DOHH2 (cell line): ENCODE data around the gene SCD5.

Experiments
- H3F3A ChIP-seq: fragments of 200-600 bp; sonication (generic), shearing (Covaris generic); 2 replicates; pipeline ENCODE4 v1.6.0; 2016; ENCODE audit warnings: antibody characterized with exemption, mild to moderate bottlenecking; ENCODE audit not compliant: control insufficient read depth, insufficient read depth
- H3K27ac ChIP-seq: fragments of 200-600 bp; sonication (generic); 2 replicates; pipeline ENCODE4 v1.5.1; 2014; ENCODE audit warnings: low read depth, mild to moderate bottlenecking, low read length, moderate library complexity
- H3K27me3 ChIP-seq: fragments of 200-600 bp; sonication (generic); 2 replicates; pipeline ENCODE4 v1.6.1; 2014; ENCODE audit warnings: mild to moderate bottlenecking, low read length, mixed read lengths; ENCODE audit not compliant: control insufficient read depth
- H3K36me3 ChIP-seq: fragments of 200-600 bp; sonication (generic); 2 replicates; pipeline ENCODE4 v1.6.1; 2014; ENCODE audit warnings: mild to moderate bottlenecking, low read length, moderate library complexity, mixed read lengths; ENCODE audit not compliant: control insufficient read depth
- H3K4me1 ChIP-seq: fragments of 200-600 bp; sonication (generic); 2 replicates; pipeline ENCODE4 v1.6.1; 2014; ENCODE audit warnings: mild to moderate bottlenecking, low read length, mixed read lengths; ENCODE audit not compliant: control insufficient read depth
- H3K4me2 ChIP-seq: fragments of 200-600 bp; sonication (generic); 2 replicates; pipeline ENCODE4 v1.6.0; 2014; ENCODE audit warnings: mild to moderate bottlenecking, low read length, moderate library complexity
- H3K4me3 ChIP-seq: fragments of 200-600 bp; sonication (generic); 2 replicates; pipeline ENCODE4 v1.5.1; 2014; ENCODE audit warnings: mild to moderate bottlenecking, low read length, mixed read lengths
- H3K79me2 ChIP-seq: fragments of 200-600 bp; sonication (generic); 2 replicates; pipeline ENCODE4 v1.6.1; 2014; ENCODE audit warnings: mild to moderate bottlenecking, low read length, mixed read lengths; ENCODE audit not compliant: control insufficient read depth
- H3K9me2 ChIP-seq: fragments of 200-600 bp; sonication (generic); replicated peaks from 2 replicates; pipeline ENCODE4 v1.6.1; 2014; ENCODE audit warnings: mild to moderate bottlenecking, low read length, mixed read lengths; ENCODE audit not compliant: control insufficient read depth
- H3K9me3 ChIP-seq: fragments of 200-600 bp; sonication (generic); 2 replicates; pipeline ENCODE4 v1.6.1; 2014; ENCODE audit warnings: antibody characterized with exemption, low read length, mixed read lengths; ENCODE audit not compliant: control insufficient read depth, insufficient read depth
- H4K20me1 ChIP-seq: fragments of 200-600 bp; sonication (generic); 2 replicates; pipeline ENCODE4 v1.6.0; 2014; ENCODE audit warnings: low read depth, mild to moderate bottlenecking, antibody characterized with exemption, low read length, moderate library complexity; ENCODE audit not compliant: control insufficient read depth, insufficient read depth
- EZH2phosphoT487 ChIP-seq: fragments of 200-600 bp; sonication (generic); IDR thresholded peaks from 2 replicates; pipeline ENCODE4 v1.6.1; 2017; ENCODE audit warnings: borderline replicate concordance, mild to moderate bottlenecking, antibody characterized with exemption, low read length, moderate library complexity, mixed read lengths
- TF ChIP-seq, protein P1 (sequence below): fragments of 200-600 bp; sonication (generic); IDR thresholded peaks from one replicate; pipeline ENCODE4 v1.5.1; 2014; ENCODE audit warnings: antibody characterized with exemption, mild to moderate bottlenecking, low read depth, low read length; ENCODE audit not compliant: poor library complexity, severe bottlenecking

SCD5 gene

DNA sequence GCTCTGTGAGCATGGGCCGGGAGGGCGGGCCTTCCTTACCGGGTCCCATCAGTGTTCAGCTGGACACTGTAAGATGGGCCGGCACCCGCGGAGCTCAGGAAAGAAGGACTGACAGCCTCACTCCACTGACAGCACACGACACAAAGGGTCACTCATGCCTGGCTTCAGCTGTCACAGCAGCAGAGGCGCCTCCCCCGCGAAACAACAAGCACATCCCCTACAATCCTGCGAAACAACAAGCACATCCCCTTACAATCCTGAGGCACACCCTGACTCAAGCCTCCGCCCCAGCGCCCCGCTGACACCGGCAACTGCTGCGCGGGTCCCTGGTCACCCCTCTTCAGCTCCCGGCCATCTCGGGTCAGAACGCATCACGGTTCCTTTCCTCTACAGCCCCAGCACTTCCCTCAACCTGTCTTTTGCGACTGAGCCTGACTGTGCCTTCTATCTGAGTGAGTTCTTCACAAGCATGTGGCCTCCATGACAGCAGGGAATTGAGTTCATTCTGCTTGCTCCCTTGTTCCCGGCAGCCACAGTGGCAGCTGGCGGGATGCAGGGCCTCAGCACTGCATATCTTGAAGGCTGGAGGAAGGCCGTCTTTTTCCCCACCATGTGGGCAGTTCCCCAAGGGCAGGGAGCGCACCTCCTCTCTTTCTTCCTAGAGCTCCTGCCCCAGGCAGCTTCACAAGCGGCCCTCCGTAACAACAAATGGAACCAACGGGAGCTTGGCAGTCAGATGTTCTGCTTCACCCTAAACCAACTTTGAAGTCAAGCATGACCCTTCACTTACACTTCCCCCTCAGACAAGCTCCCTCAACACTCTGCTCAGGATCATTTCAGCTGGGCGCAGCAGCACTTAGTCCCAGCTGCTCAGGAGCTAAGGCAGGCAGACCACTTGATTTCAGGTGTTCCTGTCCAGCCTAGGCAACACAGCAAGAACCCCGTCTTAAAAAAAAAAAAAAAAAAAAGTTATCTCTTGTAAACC, 39.6 kb downstream of the SCD5 start:
- Histone ChIP-seq H3K4me1 (peaks cover 23% of the 10 kb centered on the region), H3K36me3 (no peaks in the 10 kb centered on the region), H3K27ac (no peak overlapping the region), H3K27me3 (no peaks in the 10 kb centered on the region), H3K9me2 (no peaks in the 10 kb centered on the region), H3K79me2 (peaks cover 3% of the 10 kb centered on the region), H3K4me3 (no peak overlapping the region), H4K20me1 (peaks cover 4% of the 10 kb centered on the region; the same call in 1 of the 2 replicates), H3K4me2 (no peak overlapping the region), H3K9me3 (no peaks in the 10 kb centered on the region), H3F3A (no peaks in the 10 kb centered on the region)
- no peak for TF ChIP-seq EZH2phosphoT487
- TF ChIP-seq, protein P1, sequence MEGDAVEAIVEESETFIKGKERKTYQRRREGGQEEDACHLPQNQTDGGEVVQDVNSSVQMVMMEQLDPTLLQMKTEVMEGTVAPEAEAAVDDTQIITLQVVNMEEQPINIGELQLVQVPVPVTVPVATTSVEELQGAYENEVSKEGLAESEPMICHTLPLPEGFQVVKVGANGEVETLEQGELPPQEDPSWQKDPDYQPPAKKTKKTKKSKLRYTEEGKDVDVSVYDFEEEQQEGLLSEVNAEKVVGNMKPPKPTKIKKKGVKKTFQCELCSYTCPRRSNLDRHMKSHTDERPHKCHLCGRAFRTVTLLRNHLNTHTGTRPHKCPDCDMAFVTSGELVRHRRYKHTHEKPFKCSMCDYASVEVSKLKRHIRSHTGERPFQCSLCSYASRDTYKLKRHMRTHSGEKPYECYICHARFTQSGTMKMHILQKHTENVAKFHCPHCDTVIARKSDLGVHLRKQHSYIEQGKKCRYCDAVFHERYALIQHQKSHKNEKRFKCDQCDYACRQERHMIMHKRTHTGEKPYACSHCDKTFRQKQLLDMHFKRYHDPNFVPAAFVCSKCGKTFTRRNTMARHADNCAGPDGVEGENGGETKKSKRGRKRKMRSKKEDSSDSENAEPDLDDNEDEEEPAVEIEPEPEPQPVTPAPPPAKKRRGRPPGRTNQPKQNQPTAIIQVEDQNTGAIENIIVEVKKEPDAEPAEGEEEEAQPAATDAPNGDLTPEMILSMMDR: no peak

DNA sequence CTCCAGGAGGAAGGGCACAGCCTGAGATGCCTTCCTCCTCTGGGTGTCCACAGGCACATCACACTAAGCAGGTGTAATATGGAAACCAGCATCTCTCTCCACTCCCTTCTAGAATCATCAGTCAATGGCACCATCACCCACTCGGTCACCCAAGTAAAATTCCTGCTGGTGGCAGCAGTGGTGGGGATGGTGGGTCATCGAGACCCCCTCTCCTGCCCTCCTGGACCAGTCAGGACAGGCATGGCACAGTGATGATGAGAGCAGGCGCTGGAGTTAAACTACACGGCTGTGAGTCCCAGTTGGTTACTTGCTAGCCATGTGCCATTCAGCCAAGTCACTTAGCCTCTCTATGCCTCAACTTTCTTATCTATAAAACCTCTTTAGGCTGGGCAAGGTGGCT, 42.5 kb downstream of the SCD5 start:
- Histone ChIP-seq H3K27me3 (no peaks in the 10 kb centered on the region), H3F3A (no peaks in the 10 kb centered on the region), H3K79me2 (peaks cover 3% of the 10 kb centered on the region)

DNA sequence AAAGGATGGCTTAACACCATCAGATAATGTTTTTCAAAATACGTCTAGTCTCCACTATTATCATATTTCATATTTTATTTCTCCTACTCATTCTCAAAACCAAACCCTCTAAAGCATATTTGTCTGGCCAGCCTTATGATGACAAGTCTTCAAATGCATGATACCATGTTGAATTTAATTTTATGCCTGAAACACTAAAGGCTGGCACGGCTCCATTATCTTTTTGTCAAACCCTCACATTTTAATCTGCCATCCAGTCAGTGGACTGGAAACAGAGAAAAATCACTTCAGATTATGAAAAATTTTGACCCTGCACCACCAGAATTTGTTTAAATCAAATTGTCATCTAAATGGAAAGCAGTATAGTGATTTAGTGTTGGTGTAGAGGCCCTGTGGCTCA, 42.9 kb downstream of the SCD5 start:
- no peak overlapping the region for H3K4me3 ChIP-seq
- H4K20me1 ChIP-seq: peaks cover 4% of the 10 kb centered on the region; the same call in 1 of the 2 replicates
- H3K27me3 ChIP-seq: no peaks in the 10 kb centered on the region
- no peaks in the 10 kb centered on the region for H3K9me2 ChIP-seq
- no peaks in the 10 kb centered on the region for H3K36me3 ChIP-seq
- TF ChIP-seq, protein P1: no peak
- no peak for TF ChIP-seq EZH2phosphoT487
- no peaks in the 10 kb centered on the region for H3K9me3 ChIP-seq
- no peaks in the 10 kb centered on the region for H3F3A ChIP-seq
- H3K4me1 ChIP-seq: peaks cover 28% of the 10 kb centered on the region; the same call in 1 of the 2 replicates
- H3K27ac ChIP-seq: no peak overlapping the region
- H3K4me2 ChIP-seq: no peak overlapping the region
- peaks cover 3% of the 10 kb centered on the region for H3K79me2 ChIP-seq

More for the DNA sequence above, 42.5 kb downstream of the SCD5 start:
- no peak for TF ChIP-seq EZH2phosphoT487
- TF ChIP-seq, protein P1: no peak
- Histone ChIP-seq H3K36me3 (no peaks in the 10 kb centered on the region), H3K9me2 (no peaks in the 10 kb centered on the region), H3K9me3 (no peaks in the 10 kb centered on the region), H3K4me1 (peaks cover 28% of the 10 kb centered on the region; the same call in 1 of the 2 replicates), H3K4me3 (no peak overlapping the region), H3K27ac (no peak overlapping the region), H3K4me2 (no peak overlapping the region), H4K20me1 (peaks cover 4% of the 10 kb centered on the region; the same call in 1 of the 2 replicates)
